HepG2 (cell line): ENCODE measurements around the gene CCDC8. TPM values are rescaled to one million over a fixed set of nuclear protein-coding genes. Genes with fewer than 3 reads are reported as not detected.

Experiments
- DR1 ChIP-seq: sonication (generic); formaldehyde crosslinking; IDR thresholded peaks from 2 replicates; pipeline ENCODE4 v1.8.0; 2021; ENCODE audit warnings: mild to moderate bottlenecking, missing genetic modification reagents, inconsistent platforms
- HCFC1 ChIP-seq: fragments of 150-350 bp; IDR thresholded peaks from 2 replicates; pipeline ENCODE4 v1.6.1; 2014; ENCODE audit warnings: low read depth, low read length
- KDM1A ChIP-seq: IDR thresholded peaks from 2 replicates; pipeline ENCODE4 v1.6.1; 2016; ENCODE audit warnings: missing compliant biosample characterization
- NFKB2 ChIP-seq: sonication (generic); formaldehyde crosslinking; IDR thresholded peaks from 2 replicates; pipeline ENCODE4 v1.4.0; 2020; ENCODE audit warnings: missing genetic modification reagents, borderline replicate concordance
- PAWR ChIP-seq: sonication (generic); formaldehyde crosslinking; IDR thresholded peaks from 2 replicates; pipeline ENCODE4 v1.4.0; 2020; ENCODE audit warnings: missing genetic modification reagents, mild to moderate bottlenecking, borderline replicate concordance
- PHF21A ChIP-seq: sonication (generic); formaldehyde crosslinking; IDR thresholded peaks from 2 replicates; pipeline ENCODE4 v1.5.0; 2020; ENCODE audit warnings: mild to moderate bottlenecking, missing genetic modification reagents
- PHF8 ChIP-seq: sonication (generic); formaldehyde crosslinking; IDR thresholded peaks from 2 replicates; pipeline ENCODE4 v1.5.0; 2020; ENCODE audit warnings: missing genetic modification reagents
- POLR2G ChIP-seq: fragments of 200-400 bp; formaldehyde crosslinking; IDR thresholded peaks from 2 replicates; pipeline ENCODE4 v1.6.1; 2018; ENCODE audit warnings: mild to moderate bottlenecking, low read depth, low read length, moderate library complexity
- RNF2 ChIP-seq: fragments of 450-650 bp; conservative IDR thresholded peaks from 2 replicates; pipeline ENCODE4 v1.6.1; 2016; ENCODE audit warnings: low read depth
- SMYD3 ChIP-seq: sonication (generic); formaldehyde crosslinking; IDR thresholded peaks from 2 replicates; pipeline ENCODE4 v1.8.1; 2023; ENCODE audit warnings: mild to moderate bottlenecking, missing genetic modification reagents
- ZNF552 ChIP-seq: sonication (generic); formaldehyde crosslinking; IDR thresholded peaks from 2 replicates; pipeline ENCODE4 v1.9.0; 2022; ENCODE audit warnings: missing genetic modification reagents, mild to moderate bottlenecking, borderline replicate concordance
- ZNF713 ChIP-seq: sonication (generic); formaldehyde crosslinking; IDR thresholded peaks from 2 replicates; pipeline ENCODE4 v1.4.0; 2020; ENCODE audit warnings: mild to moderate bottlenecking, missing genetic modification reagents
- polyA plus RNA-seq, 8 experiments: library from polyadenylated mRNA; depleted of rRNA in 3 of 8; stranded (reverse) in 7 of 8; unstranded in 1 of 8; fragments of >200 nt; fragmentation: Illumina TruSeq in 4 of 8; extraction: Trizol in 4 of 8; gene quantifications; 2 replicates each; pipeline versions ENCODE4 v1.2.1 to v1.2.3, GENCODE V29; 2011 to 2016; ENCODE audit warnings: low read depth in 4 of 8, missing spikeins in 1 of 8, mixed read lengths in 1 of 8; ENCODE audit not compliant: insufficient read depth in 1 of 8
- total RNA-seq, 5 experiments: library from RNA; depleted of rRNA; stranded (reverse); fragments of >200 nt; fragmentation: Illumina TruSeq; extraction: Trizol; gene quantifications; 2 replicates each; pipeline ENCODE4 v1.2.3, GENCODE V29; 2016; ENCODE audit warnings: low read depth in 1 of 5
- TF ChIP-seq, protein P1 (sequence below): sonication (generic); formaldehyde crosslinking; IDR thresholded peaks from 2 replicates; pipeline ENCODE4 v1.5.1; 2020; ENCODE audit warnings: mild to moderate bottlenecking, missing genetic modification reagents, borderline replicate concordance
- TF ChIP-seq, protein P2 (sequence below): sonication (generic); formaldehyde crosslinking; IDR thresholded peaks from 2 replicates; pipeline ENCODE4 v1.4.0; 2020; ENCODE audit warnings: missing genetic modification reagents

CCDC8 gene
- total and polyA plus RNA-seq, 2 of the 13 experiments (the other 11 are each of a cell fraction or from before 2014, with no cell fraction given), result 0.04 TPM; not detected in 1

DNA sequence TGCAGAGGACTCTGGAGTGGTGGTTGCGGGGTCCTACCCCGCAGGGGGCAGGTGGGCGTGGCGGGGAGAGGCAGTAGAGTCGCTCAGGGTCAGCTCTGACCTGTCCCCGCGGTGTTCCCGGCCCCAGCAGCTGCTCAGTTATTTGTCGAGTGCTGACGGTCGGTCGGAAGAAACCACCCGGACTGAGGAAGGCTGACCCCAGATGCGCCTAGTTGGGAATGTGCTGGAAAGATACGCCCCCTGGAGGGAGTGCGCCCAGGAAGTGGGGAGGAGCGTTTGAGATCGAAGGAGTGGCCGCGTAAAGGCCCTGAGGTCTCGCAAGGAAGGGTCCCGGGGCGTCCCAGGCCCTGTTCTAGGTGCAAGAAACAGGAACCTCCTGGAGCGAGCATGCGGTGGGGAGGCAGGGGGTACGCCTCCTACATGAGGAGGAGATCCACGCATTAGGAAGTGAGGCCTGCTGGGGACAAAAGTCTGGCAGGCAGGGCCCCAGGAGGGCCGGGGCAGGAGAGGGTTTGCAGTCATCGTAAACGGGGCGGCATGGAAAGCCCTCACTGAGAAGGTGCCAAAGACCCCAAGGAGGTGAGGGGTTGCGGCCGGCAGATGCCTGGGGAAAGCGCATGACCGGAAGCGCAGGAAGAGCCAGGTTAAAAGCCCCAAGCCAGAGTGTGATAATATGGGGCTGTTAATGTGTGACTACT lies 9.2 kb downstream of the CCDC8 start (continued):
- TF ChIP-seq KDM1A (no peak), PAWR (CRISPR knock-in tag) (0 out of 2 replicates have a peak, but pooled peaks have one; percentile 39), ZNF552 (CRISPR knock-in tag) (0 out of 2 replicates have a peak, but pooled peaks have one; percentile 32), PHF8 (CRISPR knock-in tag) (peak; percentile 78), ZNF713 (CRISPR knock-in tag) (peak; percentile 98), DR1 (CRISPR knock-in tag) (peak; percentile 43; the same call in 1 of the 2 replicates), POLR2G (peak; percentile 68), HCFC1 (no peak), RNF2 (0 out of 2 replicates have a peak, but pooled peaks have one; percentile 23), NFKB2 (CRISPR knock-in tag) (peak; percentile 87; the same call in 1 of the 2 replicates), PHF21A (peak; percentile 77), SMYD3 (CRISPR knock-in tag) (peak; percentile 35; the same call in 1 of the 2 replicates)
- TF ChIP-seq, protein P1, sequence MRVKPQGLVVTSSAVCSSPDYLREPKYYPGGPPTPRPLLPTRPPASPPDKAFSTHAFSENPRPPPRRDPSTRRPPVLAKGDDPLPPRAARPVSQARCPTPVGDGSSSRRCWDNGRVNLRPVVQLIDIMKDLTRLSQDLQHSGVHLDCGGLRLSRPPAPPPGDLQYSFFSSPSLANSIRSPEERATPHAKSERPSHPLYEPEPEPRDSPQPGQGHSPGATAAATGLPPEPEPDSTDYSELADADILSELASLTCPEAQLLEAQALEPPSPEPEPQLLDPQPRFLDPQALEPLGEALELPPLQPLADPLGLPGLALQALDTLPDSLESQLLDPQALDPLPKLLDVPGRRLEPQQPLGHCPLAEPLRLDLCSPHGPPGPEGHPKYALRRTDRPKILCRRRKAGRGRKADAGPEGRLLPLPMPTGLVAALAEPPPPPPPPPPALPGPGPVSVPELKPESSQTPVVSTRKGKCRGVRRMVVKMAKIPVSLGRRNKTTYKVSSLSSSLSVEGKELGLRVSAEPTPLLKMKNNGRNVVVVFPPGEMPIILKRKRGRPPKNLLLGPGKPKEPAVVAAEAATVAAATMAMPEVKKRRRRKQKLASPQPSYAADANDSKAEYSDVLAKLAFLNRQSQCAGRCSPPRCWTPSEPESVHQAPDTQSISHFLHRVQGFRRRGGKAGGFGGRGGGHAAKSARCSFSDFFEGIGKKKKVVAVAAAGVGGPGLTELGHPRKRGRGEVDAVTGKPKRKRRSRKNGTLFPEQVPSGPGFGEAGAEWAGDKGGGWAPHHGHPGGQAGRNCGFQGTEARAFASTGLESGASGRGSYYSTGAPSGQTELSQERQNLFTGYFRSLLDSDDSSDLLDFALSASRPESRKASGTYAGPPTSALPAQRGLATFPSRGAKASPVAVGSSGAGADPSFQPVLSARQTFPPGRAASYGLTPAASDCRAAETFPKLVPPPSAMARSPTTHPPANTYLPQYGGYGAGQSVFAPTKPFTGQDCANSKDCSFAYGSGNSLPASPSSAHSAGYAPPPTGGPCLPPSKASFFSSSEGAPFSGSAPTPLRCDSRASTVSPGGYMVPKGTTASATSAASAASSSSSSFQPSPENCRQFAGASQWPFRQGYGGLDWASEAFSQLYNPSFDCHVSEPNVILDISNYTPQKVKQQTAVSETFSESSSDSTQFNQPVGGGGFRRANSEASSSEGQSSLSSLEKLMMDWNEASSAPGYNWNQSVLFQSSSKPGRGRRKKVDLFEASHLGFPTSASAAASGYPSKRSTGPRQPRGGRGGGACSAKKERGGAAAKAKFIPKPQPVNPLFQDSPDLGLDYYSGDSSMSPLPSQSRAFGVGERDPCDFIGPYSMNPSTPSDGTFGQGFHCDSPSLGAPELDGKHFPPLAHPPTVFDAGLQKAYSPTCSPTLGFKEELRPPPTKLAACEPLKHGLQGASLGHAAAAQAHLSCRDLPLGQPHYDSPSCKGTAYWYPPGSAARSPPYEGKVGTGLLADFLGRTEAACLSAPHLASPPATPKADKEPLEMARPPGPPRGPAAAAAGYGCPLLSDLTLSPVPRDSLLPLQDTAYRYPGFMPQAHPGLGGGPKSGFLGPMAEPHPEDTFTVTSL (CRISPR knock-in tag), result peak; percentile 53; the same call in 1 of the 2 replicates
- TF ChIP-seq, protein P2, sequence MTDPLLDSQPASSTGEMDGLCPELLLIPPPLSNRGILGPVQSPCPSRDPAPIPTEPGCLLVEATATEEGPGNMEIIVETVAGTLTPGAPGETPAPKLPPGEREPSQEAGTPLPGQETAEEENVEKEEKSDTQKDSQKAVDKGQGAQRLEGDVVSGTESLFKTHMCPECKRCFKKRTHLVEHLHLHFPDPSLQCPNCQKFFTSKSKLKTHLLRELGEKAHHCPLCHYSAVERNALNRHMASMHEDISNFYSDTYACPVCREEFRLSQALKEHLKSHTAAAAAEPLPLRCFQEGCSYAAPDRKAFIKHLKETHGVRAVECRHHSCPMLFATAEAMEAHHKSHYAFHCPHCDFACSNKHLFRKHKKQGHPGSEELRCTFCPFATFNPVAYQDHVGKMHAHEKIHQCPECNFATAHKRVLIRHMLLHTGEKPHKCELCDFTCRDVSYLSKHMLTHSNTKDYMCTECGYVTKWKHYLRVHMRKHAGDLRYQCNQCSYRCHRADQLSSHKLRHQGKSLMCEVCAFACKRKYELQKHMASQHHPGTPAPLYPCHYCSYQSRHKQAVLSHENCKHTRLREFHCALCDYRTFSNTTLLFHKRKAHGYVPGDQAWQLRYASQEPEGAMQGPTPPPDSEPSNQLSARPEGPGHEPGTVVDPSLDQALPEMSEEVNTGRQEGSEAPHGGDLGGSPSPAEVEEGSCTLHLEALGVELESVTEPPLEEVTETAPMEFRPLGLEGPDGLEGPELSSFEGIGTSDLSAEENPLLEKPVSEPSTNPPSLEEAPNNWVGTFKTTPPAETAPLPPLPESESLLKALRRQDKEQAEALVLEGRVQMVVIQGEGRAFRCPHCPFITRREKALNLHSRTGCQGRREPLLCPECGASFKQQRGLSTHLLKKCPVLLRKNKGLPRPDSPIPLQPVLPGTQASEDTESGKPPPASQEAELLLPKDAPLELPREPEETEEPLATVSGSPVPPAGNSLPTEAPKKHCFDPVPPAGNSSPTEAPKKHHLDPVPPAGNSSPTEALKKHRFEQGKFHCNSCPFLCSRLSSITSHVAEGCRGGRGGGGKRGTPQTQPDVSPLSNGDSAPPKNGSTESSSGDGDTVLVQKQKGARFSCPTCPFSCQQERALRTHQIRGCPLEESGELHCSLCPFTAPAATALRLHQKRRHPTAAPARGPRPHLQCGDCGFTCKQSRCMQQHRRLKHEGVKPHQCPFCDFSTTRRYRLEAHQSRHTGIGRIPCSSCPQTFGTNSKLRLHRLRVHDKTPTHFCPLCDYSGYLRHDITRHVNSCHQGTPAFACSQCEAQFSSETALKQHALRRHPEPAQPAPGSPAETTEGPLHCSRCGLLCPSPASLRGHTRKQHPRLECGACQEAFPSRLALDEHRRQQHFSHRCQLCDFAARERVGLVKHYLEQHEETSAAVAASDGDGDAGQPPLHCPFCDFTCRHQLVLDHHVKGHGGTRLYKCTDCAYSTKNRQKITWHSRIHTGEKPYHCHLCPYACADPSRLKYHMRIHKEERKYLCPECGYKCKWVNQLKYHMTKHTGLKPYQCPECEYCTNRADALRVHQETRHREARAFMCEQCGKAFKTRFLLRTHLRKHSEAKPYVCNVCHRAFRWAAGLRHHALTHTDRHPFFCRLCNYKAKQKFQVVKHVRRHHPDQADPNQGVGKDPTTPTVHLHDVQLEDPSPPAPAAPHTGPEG (CRISPR knock-in tag), result peak; percentile 54; the same call in 1 of the 2 replicates
